ENCODE measurements around the gene SPACA4. TPM values are rescaled to one million over a fixed set of nuclear protein-coding genes. Genes with fewer than 3 reads are reported as not detected.

The SPACA4 gene
- total and polyA plus RNA-seq, 4 donors, result not detected

GRCh38 chr19:48654299-48655059, 47.9 kb downstream of the SPACA4 start:
- no peaks in the 10 kb centered on the region for H3K36me3 ChIP-seq (ENCODE audit: control insufficient read depth in 4 of 4, insufficient read depth in 3 of 4, low read depth in 1 of 4, low read length in 3 of 4)
- no peaks in the 10 kb centered on the region for H3K27me3 ChIP-seq (ENCODE audit: control insufficient read depth in 4 of 4, insufficient read depth in 4 of 4, low read length in 3 of 4)
- no peaks in the 10 kb centered on the region for H3K9me3 ChIP-seq (ENCODE audit: control insufficient read depth in 4 of 4, low read length in 3 of 4)
- TF ChIP-seq SP1 (IDR thresholded peaks at IDR 0.05) (no peak), RAD21 (IDR thresholded peaks at IDR 0.05) (no peak), FOXA2 (IDR thresholded peaks at IDR 0.05) (no peak), CTCF (IDR thresholded peaks at IDR 0.05; ENCODE audit: low read depth, low read length, missing input control) (no peak), ATF3 (IDR thresholded peaks at IDR 0.05) (no peak), YY1 (IDR thresholded peaks at IDR 0.05) (no peak), EGR1 (IDR thresholded peaks at IDR 0.05; ENCODE audit: low read depth in 2 of 2) (no peak), TAF1 (conservative IDR thresholded peaks at IDR 0.05) (no peak), HNF4G (IDR thresholded peaks at IDR 0.05) (no peak), GABPA (IDR thresholded peaks at IDR 0.05 in 1 of 2, conservative IDR thresholded peaks at IDR 0.05 in 1 of 2) (no peak), RXRA (IDR thresholded peaks at IDR 0.05) (no peak), HNF4A (conservative IDR thresholded peaks at IDR 0.05) (no peak), JUND (IDR thresholded peaks at IDR 0.05) (no peak), FOXA1 (IDR thresholded peaks at IDR 0.05) (no peak)
- TF ChIP-seq, protein P1, sequence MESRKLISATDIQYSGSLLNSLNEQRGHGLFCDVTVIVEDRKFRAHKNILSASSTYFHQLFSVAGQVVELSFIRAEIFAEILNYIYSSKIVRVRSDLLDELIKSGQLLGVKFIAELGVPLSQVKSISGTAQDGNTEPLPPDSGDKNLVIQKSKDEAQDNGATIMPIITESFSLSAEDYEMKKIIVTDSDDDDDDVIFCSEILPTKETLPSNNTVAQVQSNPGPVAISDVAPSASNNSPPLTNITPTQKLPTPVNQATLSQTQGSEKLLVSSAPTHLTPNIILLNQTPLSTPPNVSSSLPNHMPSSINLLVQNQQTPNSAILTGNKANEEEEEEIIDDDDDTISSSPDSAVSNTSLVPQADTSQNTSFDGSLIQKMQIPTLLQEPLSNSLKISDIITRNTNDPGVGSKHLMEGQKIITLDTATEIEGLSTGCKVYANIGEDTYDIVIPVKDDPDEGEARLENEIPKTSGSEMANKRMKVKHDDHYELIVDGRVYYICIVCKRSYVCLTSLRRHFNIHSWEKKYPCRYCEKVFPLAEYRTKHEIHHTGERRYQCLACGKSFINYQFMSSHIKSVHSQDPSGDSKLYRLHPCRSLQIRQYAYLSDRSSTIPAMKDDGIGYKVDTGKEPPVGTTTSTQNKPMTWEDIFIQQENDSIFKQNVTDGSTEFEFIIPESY (IDR thresholded peaks at IDR 0.05), result no peak
- TF ChIP-seq, protein P2, sequence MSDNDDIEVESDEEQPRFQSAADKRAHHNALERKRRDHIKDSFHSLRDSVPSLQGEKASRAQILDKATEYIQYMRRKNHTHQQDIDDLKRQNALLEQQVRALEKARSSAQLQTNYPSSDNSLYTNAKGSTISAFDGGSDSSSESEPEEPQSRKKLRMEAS (IDR thresholded peaks at IDR 0.05), result no peak
- DNase-seq (ENCODE audit: low spot score), result no peak
- H3K4me3 ChIP-seq (ENCODE audit: low read depth in 1 of 3, low read length in 3 of 3), result no peak overlapping the region
- no peak overlapping the region for H3K27ac ChIP-seq (ENCODE audit: low read depth in 1 of 2, low read length in 2 of 2)
- WGBS, result 62% methylated on average over 11 of the region's 11 CpGs
- H3K9ac ChIP-seq (ENCODE audit: low read depth in 1 of 2, low read length in 2 of 2), result no peak overlapping the region
- H3K4me1 ChIP-seq (ENCODE audit: control insufficient read depth in 4 of 4, insufficient read depth in 4 of 4, low read length in 3 of 4), result no peaks in the 10 kb centered on the region

DNA sequence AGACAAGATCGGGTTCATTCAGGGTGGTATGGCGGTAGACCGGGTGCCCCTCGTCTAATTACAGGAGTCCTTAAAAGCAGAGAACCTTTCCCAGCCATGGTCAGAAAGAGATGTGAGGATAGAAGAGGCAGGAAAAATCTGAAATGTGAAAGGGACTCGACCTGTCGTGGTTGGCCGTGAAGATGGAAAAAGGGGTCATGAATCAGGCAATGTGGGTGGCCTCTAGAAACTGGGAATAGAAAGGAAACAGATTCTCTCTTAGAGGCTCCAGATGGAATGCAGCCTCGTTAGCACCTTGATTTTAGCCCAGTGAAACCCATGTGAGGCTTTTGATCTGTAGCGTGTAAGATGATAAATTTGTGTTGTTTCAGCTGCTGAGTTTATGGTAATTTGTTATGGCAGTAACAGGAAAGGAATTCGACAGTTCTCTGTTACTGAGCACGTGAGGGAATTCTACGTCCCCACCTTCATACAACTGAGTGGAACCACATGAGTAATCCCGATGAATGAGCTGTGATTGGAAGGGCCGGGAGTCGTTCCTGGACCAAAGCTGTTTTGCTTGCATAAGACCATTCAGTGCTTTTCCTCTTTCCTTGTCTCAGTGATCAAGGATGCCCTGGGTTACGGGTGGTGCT, 50.4 kb downstream of the SPACA4 start:
- no peaks in the 10 kb centered on the region for H3K27me3 ChIP-seq (ENCODE audit: control insufficient read depth in 4 of 4, insufficient read depth in 4 of 4, low read length in 3 of 4)
- DNase-seq (ENCODE audit: low spot score), result no peak
- peaks cover 0 to 2% (median 0%) of the 10 kb centered on the region in 4 donors for H3K4me1 ChIP-seq (ENCODE audit: control insufficient read depth in 4 of 4, insufficient read depth in 4 of 4, low read length in 3 of 4)
- H3K9ac ChIP-seq (ENCODE audit: low read depth in 1 of 2, low read length in 2 of 2), result no peak overlapping the region
- 51% methylated on average over 16 of the region's 16 CpGs for WGBS
- no peaks in the 10 kb centered on the region for H3K36me3 ChIP-seq (ENCODE audit: control insufficient read depth in 4 of 4, insufficient read depth in 3 of 4, low read depth in 1 of 4, low read length in 3 of 4)
- no peak overlapping the region for H3K4me3 ChIP-seq (ENCODE audit: low read depth in 1 of 3, low read length in 3 of 3)
- TF ChIP-seq RXRA (IDR thresholded peaks at IDR 0.05) (no peak), YY1 (IDR thresholded peaks at IDR 0.05) (no peak), FOXA2 (IDR thresholded peaks at IDR 0.05) (no peak), ATF3 (IDR thresholded peaks at IDR 0.05) (no peak), RAD21 (IDR thresholded peaks at IDR 0.05) (no peak)
- no peak overlapping the region for H3K27ac ChIP-seq (ENCODE audit: low read depth in 1 of 2, low read length in 2 of 2)
- H3K9me3 ChIP-seq (ENCODE audit: control insufficient read depth in 4 of 4, low read length in 3 of 4), result no peaks in the 10 kb centered on the region

Other genes with a start within 250 kb of the SPACA4 start
- gene TMEM143, start 242.8 kb upstream of the SPACA4 start, total RNA-seq, result 1 to 10 TPM; 3.2 to 5.4 TPM
- gene TMEM143, start 242.8 kb upstream of the SPACA4 start, polyA plus RNA-seq, result 10 to 100 TPM in 1 of 2 donors, 1 to 10 TPM in 1; 7.9 to 10.2 TPM
- not detected for gene SYNGR4, start 242.4 kb upstream of the SPACA4 start, total RNA-seq
- under 1 TPM in 1 of 2 donors, not detected in 1; 0.09 TPM for gene SYNGR4, start 242.4 kb upstream of the SPACA4 start, polyA plus RNA-seq
- gene KDELR1, start 215.2 kb upstream of the SPACA4 start, total RNA-seq, result 10 to 100 TPM; 32.3 to 34.9 TPM
- gene KDELR1, start 215.2 kb upstream of the SPACA4 start, polyA plus RNA-seq, result 10 to 100 TPM; 59.1 to 94.9 TPM
- gene GRIN2D, start 213.1 kb upstream of the SPACA4 start, total RNA-seq, result under 1 TPM; 0.17 to 0.33 TPM
- under 1 TPM in 1 of 2 donors, not detected in 1; 0.13 TPM for gene GRIN2D, start 213.1 kb upstream of the SPACA4 start, polyA plus RNA-seq
- 10 to 100 TPM in 1 of 2 donors, 1 to 10 TPM in 1; 7.1 to 31.7 TPM for gene GRWD1, start 160.8 kb upstream of the SPACA4 start, total RNA-seq
- gene GRWD1, start 160.8 kb upstream of the SPACA4 start, polyA plus RNA-seq, result 10 to 100 TPM; 11.1 to 19.5 TPM
- gene KCNJ14, start 151.2 kb upstream of the SPACA4 start, total RNA-seq, result under 1 TPM; 0.23 to 0.92 TPM
- under 1 TPM; 0.06 to 0.12 TPM for gene KCNJ14, start 151.2 kb upstream of the SPACA4 start, polyA plus RNA-seq
- gene CYTH2, start 137.4 kb upstream of the SPACA4 start, total RNA-seq, result 10 to 100 TPM; 13.1 to 16.9 TPM
- gene CYTH2, start 137.4 kb upstream of the SPACA4 start, polyA plus RNA-seq, result 10 to 100 TPM; 13.0 to 13.2 TPM
- gene LMTK3, start 94.9 kb upstream of the SPACA4 start, total RNA-seq, result under 1 TPM in 1 of 2 donors, not detected in 1; 0.08 TPM
- gene LMTK3, start 94.9 kb upstream of the SPACA4 start, polyA plus RNA-seq, result under 1 TPM in 1 of 2 donors, not detected in 1; 0.08 TPM
- gene SULT2B1, start 54.6 kb upstream of the SPACA4 start, total RNA-seq, result not detected
- gene SULT2B1, start 54.6 kb upstream of the SPACA4 start, polyA plus RNA-seq, result under 1 TPM; 0.14 to 0.24 TPM
- under 1 TPM; 0.33 to 0.42 TPM for gene FAM83E, start 8.3 kb downstream of the SPACA4 start, total RNA-seq
- gene FAM83E, start 8.3 kb downstream of the SPACA4 start, polyA plus RNA-seq, result under 1 TPM in 1 of 2 donors, not detected in 1; 0.20 TPM
- gene RPL18, start 12.4 kb downstream of the SPACA4 start, total RNA-seq, result 100 to 1,000 TPM; 502 to 830 TPM
- 100 to 1,000 TPM; 276 to 670 TPM for gene RPL18, start 12.4 kb downstream of the SPACA4 start, polyA plus RNA-seq
- gene SPHK2, start 12.8 kb downstream of the SPACA4 start, total RNA-seq, result 10 to 100 TPM; 10.2 to 17.3 TPM
- gene SPHK2, start 12.8 kb downstream of the SPACA4 start, polyA plus RNA-seq, result 10 to 100 TPM in 1 of 2 donors, 1 to 10 TPM in 1; 9.6 to 14.4 TPM
- gene DBP, start 30.6 kb downstream of the SPACA4 start, total RNA-seq, result 1 to 10 TPM; 2.3 to 4.5 TPM
- 1 to 10 TPM; 1.2 to 1.3 TPM for gene DBP, start 30.6 kb downstream of the SPACA4 start, polyA plus RNA-seq
- gene CA11, start 39.4 kb downstream of the SPACA4 start, total RNA-seq, result under 1 TPM; 0.09 to 0.33 TPM
- gene CA11, start 39.4 kb downstream of the SPACA4 start, polyA plus RNA-seq, result 1 to 10 TPM in 1 of 2 donors, under 1 TPM in 1; 0.35 to 1.1 TPM
- under 1 TPM in 1 of 2 donors, not detected in 1; 0.08 TPM for gene NTN5, start 66.3 kb downstream of the SPACA4 start, total RNA-seq
- gene NTN5, start 66.3 kb downstream of the SPACA4 start, polyA plus RNA-seq, result under 1 TPM in 1 of 2 donors, not detected in 1; 0.09 TPM
- gene FUT2, start 89.2 kb downstream of the SPACA4 start, total RNA-seq, result under 1 TPM in 1 of 2 donors, not detected in 1; 0.05 TPM
- gene FUT2, start 89.2 kb downstream of the SPACA4 start, polyA plus RNA-seq, result under 1 TPM; 0.02 to 0.38 TPM
- under 1 TPM; 0.08 to 0.09 TPM for gene MAMSTR, start 113.0 kb downstream of the SPACA4 start, total RNA-seq
- under 1 TPM; 0.07 to 0.31 TPM for gene MAMSTR, start 113.0 kb downstream of the SPACA4 start, polyA plus RNA-seq
- 1 to 10 TPM; 4.8 to 5.4 TPM for gene RASIP1, start 133.9 kb downstream of the SPACA4 start, total RNA-seq
- gene RASIP1, start 133.9 kb downstream of the SPACA4 start, polyA plus RNA-seq, result 1 to 10 TPM; 1.8 to 4.3 TPM
- gene IZUMO1, start 140.2 kb downstream of the SPACA4 start, total RNA-seq, result under 1 TPM; 0.33 to 0.47 TPM
- gene IZUMO1, start 140.2 kb downstream of the SPACA4 start, polyA plus RNA-seq, result not detected
- 1 to 10 TPM; 1.3 to 6.8 TPM for gene FUT1, start 145.9 kb downstream of the SPACA4 start, total RNA-seq
- under 1 TPM; 0.48 to 0.72 TPM for gene FUT1, start 145.9 kb downstream of the SPACA4 start, polyA plus RNA-seq
- gene FGF21, start 148.8 kb downstream of the SPACA4 start, total RNA-seq, result 1 to 10 TPM in 1 of 2 donors, not detected in 1; 5.5 TPM
- 10 to 100 TPM in 1 of 2 donors, 1 to 10 TPM in 1; 6.5 to 18.5 TPM for gene FGF21, start 148.8 kb downstream of the SPACA4 start, polyA plus RNA-seq
- 1 to 10 TPM; 8.9 to 9.2 TPM for gene BCAT2, start 204.3 kb downstream of the SPACA4 start, total RNA-seq
- 10 to 100 TPM in 1 of 2 donors, 1 to 10 TPM in 1; 7.8 to 35.8 TPM for gene BCAT2, start 204.3 kb downstream of the SPACA4 start, polyA plus RNA-seq
- gene HSD17B14, start 229.7 kb downstream of the SPACA4 start, total RNA-seq, result 10 to 100 TPM in 1 of 2 donors, 1 to 10 TPM in 1; 3.7 to 11.2 TPM
- 10 to 100 TPM in 1 of 2 donors, 1 to 10 TPM in 1; 4.9 to 12.6 TPM for gene HSD17B14, start 229.7 kb downstream of the SPACA4 start, polyA plus RNA-seq

All from liver (tissue), 9 donors.